Caco-2 (cell line): ENCODE data around the gene MAPK13. TPM values are rescaled to one million over a fixed set of nuclear protein-coding genes. Genes with fewer than 3 reads are reported as not detected.
A peak's percentile ranks its signal among the peaks of the same experiment; 100 is the strongest.
"Not testable (repeated sequence)": the region's sequence is repeated elsewhere in the genome, so short reads cannot be mapped to it uniquely, and the experiment has no call there.

ENCODE experiments used
- Bru-seq: library from RNA; stranded (reverse); fragments of 400-500 nt; gene quantifications from one replicate; lab custom pipeline; 2021; lab: Mats Ljungman, UMichigan
- BruChase-seq, 2 experiments: library from RNA; stranded (reverse); fragments of 400-500 nt; gene quantifications; one replicate each; lab custom pipeline; 2021; lab: Mats Ljungman, UMichigan
- BruUV-seq: library from RNA; stranded (reverse); fragments of 400-500 nt; replicated peaks from 2 replicates; lab custom pipeline; 2021; lab: Mats Ljungman, UMichigan
- CTCF ChIA-PET: fragments of 300-600 bp; sonication (Branson Sonifier 250); formaldehyde crosslinking; loops from one replicate; lab custom pipeline; 2022; ENCODE audit warnings: antibody characterized with exemption; lab: Charles Lee
- POLR2A ChIA-PET: fragments of 300-600 bp; sonication (Branson Sonifier 250); formaldehyde crosslinking; loops from one replicate; lab custom pipeline; 2022; ENCODE audit warnings: antibody characterized with exemption; lab: Charles Lee
- DNase-seq, 2 experiments: peaks; one replicate each; pipeline versions ENCODE4 v3.0.0 to v3.0.0-alpha.2; 2020 to 2022
- H3K27me3 ChIP-seq: replicated peaks from 2 replicates; pipeline ENCODE4 v1.6.0; 2011; ENCODE audit warnings: low read length; ENCODE audit not compliant: control insufficient read depth, insufficient read depth
- H3K36me3 ChIP-seq: 2 replicates; pipeline ENCODE4 v1.5.1; 2011; ENCODE audit warnings: low read length; ENCODE audit not compliant: control insufficient read depth, insufficient read depth
- H3K4me1 ChIP-seq: fragments of 250-450 bp; sonication (Bioruptor Pico); 2 replicates; pipeline ENCODE4 v1.5.1; 2020; ENCODE audit warnings: mild to moderate bottlenecking
- H3K4me3 ChIP-seq: 2 replicates; pipeline ENCODE4 v1.5.1; 2011; ENCODE audit warnings: low read depth, mild to moderate bottlenecking, control low read depth, low read length
- H3K9me3 ChIP-seq: fragments of 250-450 bp; sonication (Bioruptor Pico); 2 replicates; pipeline ENCODE4 v1.5.1; 2020; ENCODE audit warnings: mild to moderate bottlenecking, moderate library complexity
- H3K27ac Mint-ChIP-seq: one replicate; pipeline ENCODE4 v1.8.0; 2022; ENCODE audit warnings: mixed read lengths; ENCODE audit not compliant: unreplicated experiment
- H3K27me3 Mint-ChIP-seq: one replicate; pipeline ENCODE4 v1.8.0; 2022; ENCODE audit warnings: mixed read lengths; ENCODE audit not compliant: insufficient read depth, unreplicated experiment
- H3K36me3 Mint-ChIP-seq: one replicate; pipeline ENCODE4 v1.8.0; 2022; ENCODE audit warnings: mild to moderate bottlenecking, mixed read lengths; ENCODE audit not compliant: insufficient read depth, unreplicated experiment
- H3K4me1 Mint-ChIP-seq: one replicate; pipeline ENCODE4 v1.8.0; 2022; ENCODE audit warnings: low read depth, mixed read lengths; ENCODE audit not compliant: unreplicated experiment
- H3K4me3 Mint-ChIP-seq: one replicate; pipeline ENCODE4 v1.8.0; 2022; ENCODE audit warnings: mild to moderate bottlenecking, moderate library complexity, mixed read lengths; ENCODE audit not compliant: unreplicated experiment
- H3K9me3 Mint-ChIP-seq: one replicate; pipeline ENCODE4 v1.8.0; 2022; ENCODE audit warnings: mixed read lengths; ENCODE audit not compliant: unreplicated experiment
- intact Hi-C: fragments of 100-400 bp; cut with micrococcal nuclease; formaldehyde crosslinking; loops from one replicate; pipeline ENCODE4 v1.10.0; 2022; ENCODE audit not compliant: unreplicated experiment
- long read RNA-seq: library from polyadenylated mRNA; stranded (forward); transcript quantifications from one replicate; pipeline ENCODE4 v2.0.0, GENCODE V29; 2022
- total RNA-seq: library from RNA; stranded (reverse); gene quantifications from 2 replicates; pipeline ENCODE4 v1.2.3, GENCODE V29; 2022
- TF ChIP-seq, protein P1 (sequence below), 2 experiments: fragments of 200-600 bp in 1 of 2; IDR thresholded peaks; 1 replicate in 1 of 2; 2 replicates in 1 of 2; pipeline versions ENCODE4 v1.5.1 to v1.8.0; 2011 to 2022; ENCODE audit warnings: antibody characterized with exemption in 1 of 2, control low read depth in 1 of 2, inconsistent platforms in 1 of 2, low read depth in 1 of 2, low read length in 1 of 2, mild to moderate bottlenecking in 1 of 2, moderate library complexity in 1 of 2; ENCODE audit not compliant: insufficient read depth in 1 of 2, severe bottlenecking in 1 of 2, unreplicated experiment in 1 of 2

The MAPK13 gene
- total RNA-seq: 45.7 and 47.3 TPM in 2 replicates
- Bru-seq, nascent RNA: percentile 70 among the genes with signal in this experiment
- BruChase-seq, experiment 1, labeled RNA remaining after a 2-hour chase: percentile 75 among the genes with signal in this experiment
- BruChase-seq, experiment 2, labeled RNA remaining after a 6-hour chase: percentile 88 among the genes with signal in this experiment
- long read RNA-seq, full-length matches to known transcripts: 63 of 105 reads
- long read RNA-seq, partial matches to known transcripts: 11 of 105 reads
- long read RNA-seq, other reads (novel, unspliced or antisense): 31 of 105 reads

DNA sequence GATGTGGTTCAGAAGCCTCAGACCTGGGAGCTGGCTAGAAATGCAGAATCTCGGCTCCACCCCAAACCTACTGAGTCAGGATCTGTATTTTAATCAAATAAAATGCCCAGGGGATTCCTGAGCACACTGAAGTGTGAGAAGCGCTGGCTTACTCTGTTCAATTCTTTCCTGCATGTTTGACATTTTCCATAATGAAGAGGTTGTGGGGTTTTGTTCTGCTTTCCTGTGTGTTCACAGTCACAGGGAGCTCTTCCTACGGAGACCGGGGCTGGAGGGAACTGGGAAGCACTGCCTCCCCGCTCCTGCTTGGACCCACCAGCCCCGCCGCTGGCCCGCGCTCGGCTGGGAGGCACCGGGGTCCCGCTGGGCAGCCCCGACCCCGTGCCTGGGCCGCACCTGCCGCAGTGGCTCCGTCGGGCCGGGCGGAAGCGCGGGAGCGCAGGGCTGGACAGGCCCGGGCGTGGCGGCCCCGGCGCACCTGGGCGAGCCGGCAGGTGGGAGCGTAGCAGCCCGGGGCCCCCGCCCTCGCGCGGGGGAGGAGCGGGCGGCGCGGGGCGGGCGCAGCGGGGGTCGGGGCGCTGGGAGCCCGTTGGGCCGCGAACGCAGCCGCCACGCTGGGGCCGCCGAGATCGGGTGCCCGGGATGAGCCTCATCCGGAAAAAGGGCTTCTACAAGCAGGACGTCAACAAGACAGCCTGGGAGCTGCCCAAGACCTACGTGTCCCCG, at the start of gene MAPK13:
Gene MAPK13 (plus strand): TSS at position 573 of the 726 bp plus-strand sequence. CDS start 70 bp downstream, at position 643.
- H3K27me3 ChIP-seq: no peaks in the 10 kb centered on the region
- H3K36me3 Mint-ChIP-seq: peaks cover 7% of the 10 kb centered on the region
- H3K4me3 ChIP-seq: peak within 1 kb of the TSS; percentile 90
- ChIA-PET POLR2A (no interaction called here), CTCF (interaction anchor here (2.3 kb wide), 1 partner anchor 9 kb away, joined by 7 read pairs; no protein-coding TSS in a partner anchor)
- peaks cover 12% of the 10 kb centered on the region for H3K4me1 Mint-ChIP-seq
- TF ChIP-seq, protein P1, sequence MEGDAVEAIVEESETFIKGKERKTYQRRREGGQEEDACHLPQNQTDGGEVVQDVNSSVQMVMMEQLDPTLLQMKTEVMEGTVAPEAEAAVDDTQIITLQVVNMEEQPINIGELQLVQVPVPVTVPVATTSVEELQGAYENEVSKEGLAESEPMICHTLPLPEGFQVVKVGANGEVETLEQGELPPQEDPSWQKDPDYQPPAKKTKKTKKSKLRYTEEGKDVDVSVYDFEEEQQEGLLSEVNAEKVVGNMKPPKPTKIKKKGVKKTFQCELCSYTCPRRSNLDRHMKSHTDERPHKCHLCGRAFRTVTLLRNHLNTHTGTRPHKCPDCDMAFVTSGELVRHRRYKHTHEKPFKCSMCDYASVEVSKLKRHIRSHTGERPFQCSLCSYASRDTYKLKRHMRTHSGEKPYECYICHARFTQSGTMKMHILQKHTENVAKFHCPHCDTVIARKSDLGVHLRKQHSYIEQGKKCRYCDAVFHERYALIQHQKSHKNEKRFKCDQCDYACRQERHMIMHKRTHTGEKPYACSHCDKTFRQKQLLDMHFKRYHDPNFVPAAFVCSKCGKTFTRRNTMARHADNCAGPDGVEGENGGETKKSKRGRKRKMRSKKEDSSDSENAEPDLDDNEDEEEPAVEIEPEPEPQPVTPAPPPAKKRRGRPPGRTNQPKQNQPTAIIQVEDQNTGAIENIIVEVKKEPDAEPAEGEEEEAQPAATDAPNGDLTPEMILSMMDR (IDR thresholded peaks at IDR 0.05; ENCODE audit: insufficient read depth in 1 of 2, low read depth in 1 of 2, low read length in 1 of 2, severe bottlenecking in 1 of 2, unreplicated experiment in 1 of 2): no peak
- H3K4me1 ChIP-seq: peaks cover 13% of the 10 kb centered on the region
- peak within 1 kb of the TSS; percentile 82 for H3K4me3 Mint-ChIP-seq
- peaks cover 4% of the 10 kb centered on the region; the same call in 1 of the 2 replicates for H3K36me3 ChIP-seq
- no peaks in the 10 kb centered on the region for H3K27me3 Mint-ChIP-seq
- H3K27ac Mint-ChIP-seq: peak within 1 kb of the TSS; percentile 82
- no TSS peak for BruUV-seq
- no peaks in the 10 kb centered on the region for H3K9me3 Mint-ChIP-seq
- intact Hi-C loops: no loop called here
- no peaks in the 10 kb centered on the region for H3K9me3 ChIP-seq
- DNase-seq: peak; percentile 60 to 82

DNA sequence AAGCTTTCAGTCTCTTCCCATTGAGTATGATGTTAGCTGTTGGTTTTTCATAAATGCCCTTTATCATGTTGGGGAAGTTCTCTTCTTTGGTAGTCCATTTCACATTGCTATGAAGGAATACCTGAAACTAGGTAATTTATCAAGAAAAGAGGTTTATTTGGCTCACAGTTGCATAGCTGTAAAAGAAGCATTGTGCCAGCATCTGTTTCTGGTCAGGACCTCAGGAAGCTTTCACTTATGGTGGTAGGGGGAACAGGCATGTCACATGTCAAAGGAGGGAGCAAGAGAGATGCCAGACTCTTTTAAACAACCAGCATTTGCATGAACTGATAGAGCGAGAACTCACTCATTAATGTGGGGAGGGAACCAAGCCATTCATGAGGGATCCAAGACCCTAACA, 48.0 kb upstream of the MAPK13 start:
- Mint-ChIP-seq H3K27ac (no peak overlapping the region), H3K27me3 (no peaks in the 10 kb centered on the region), H3K4me1 (no peaks in the 10 kb centered on the region), H3K36me3 (peaks cover 99% of the 10 kb centered on the region), H3K9me3 (no peaks in the 10 kb centered on the region), H3K4me3 (no peak overlapping the region)
- Histone ChIP-seq H3K27me3 (no peaks in the 10 kb centered on the region), H3K36me3 (0 out of 2 replicates have a peak, but pooled peaks cover 4% of the 10 kb centered on the region), H3K4me1 (no peaks in the 10 kb centered on the region), H3K9me3 (no peaks in the 10 kb centered on the region), H3K4me3 (no peak overlapping the region)
- intact Hi-C loops: no loop called here
- DNase-seq: no peak
- CTCF ChIA-PET: no interaction called here
- TF ChIP-seq, protein P1 (IDR thresholded peaks at IDR 0.05; ENCODE audit: insufficient read depth in 1 of 2, low read depth in 1 of 2, low read length in 1 of 2, severe bottlenecking in 1 of 2, unreplicated experiment in 1 of 2): no peak
- no TSS peak for BruUV-seq
- POLR2A ChIA-PET: no interaction called here

DNA sequence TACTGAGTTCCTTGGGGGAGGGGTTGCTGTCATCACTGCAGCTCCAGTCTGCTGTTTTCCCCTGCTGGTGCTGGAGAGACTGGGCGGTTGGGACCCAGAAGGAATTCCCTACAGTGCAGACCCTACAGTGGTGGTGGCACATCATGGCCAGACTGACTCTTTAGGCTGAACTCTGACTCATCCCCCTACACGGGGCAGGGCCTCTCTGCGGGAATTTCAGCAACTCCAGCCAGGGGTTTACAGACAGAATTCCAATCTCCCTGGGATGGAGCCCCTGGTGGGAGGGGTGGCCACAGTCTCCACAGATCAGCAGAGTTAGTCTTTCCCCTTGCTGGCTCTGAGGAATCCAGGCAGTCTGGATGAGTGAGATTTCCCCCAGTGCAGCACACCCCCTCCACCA, 46.9 kb upstream of the MAPK13 start:
- DNase-seq: no peak
- TF ChIP-seq, protein P1 (IDR thresholded peaks at IDR 0.05; ENCODE audit: insufficient read depth in 1 of 2, low read depth in 1 of 2, low read length in 1 of 2, severe bottlenecking in 1 of 2, unreplicated experiment in 1 of 2): no peak
- POLR2A ChIA-PET: no interaction called here
- Mint-ChIP-seq H3K36me3 (peaks cover 99% of the 10 kb centered on the region), H3K27ac (no peak overlapping the region), H3K9me3 (no peaks in the 10 kb centered on the region), H3K4me3 (no peak overlapping the region), H3K4me1 (no peaks in the 10 kb centered on the region), H3K27me3 (no peaks in the 10 kb centered on the region)
- H3K36me3 ChIP-seq: 0 out of 2 replicates have a peak, but pooled peaks cover 4% of the 10 kb centered on the region
- H3K4me1 ChIP-seq: no peaks in the 10 kb centered on the region
- H3K9me3 ChIP-seq: no peaks in the 10 kb centered on the region
- H3K4me3 ChIP-seq: no peak overlapping the region
- no TSS peak for BruUV-seq
- intact Hi-C loops: no loop called here
- no peaks in the 10 kb centered on the region for H3K27me3 ChIP-seq
- CTCF ChIA-PET: no interaction called here

DNA sequence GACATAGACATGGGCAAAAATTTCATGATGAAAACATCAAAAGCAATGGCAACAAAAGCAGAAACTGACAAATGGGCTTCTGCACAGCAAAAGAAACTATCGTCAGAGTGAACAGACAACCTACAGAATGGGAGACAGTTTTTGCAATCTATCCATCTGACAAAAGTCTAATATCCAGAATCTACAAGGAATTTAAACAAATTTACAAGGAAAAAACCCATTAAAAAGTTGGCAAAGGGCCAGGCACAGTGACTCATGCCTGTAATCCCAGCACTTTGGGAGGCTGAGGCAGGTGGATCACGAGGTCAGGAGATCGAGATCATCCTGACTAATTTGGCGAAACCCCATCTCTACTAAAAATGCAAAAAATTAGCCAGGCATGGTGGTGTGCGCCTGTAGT, 42.1 kb upstream of the MAPK13 start:
- peaks cover 97% of the 10 kb centered on the region for H3K36me3 Mint-ChIP-seq
- H3K27me3 Mint-ChIP-seq, DNase-seq, H3K36me3 ChIP-seq, H3K27me3 ChIP-seq, BruUV-seq, H3K4me1 Mint-ChIP-seq, intact Hi-C loops, H3K9me3 Mint-ChIP-seq, POLR2A ChIA-PET, H3K4me1 ChIP-seq, CTCF ChIA-PET, H3K4me3 Mint-ChIP-seq, H3K4me3 ChIP-seq, H3K27ac Mint-ChIP-seq, H3K9me3 ChIP-seq: not testable (repeated sequence)
